ENCODE results near the gene RPTOR.

RPTOR gene

GRCh38 chr17:80925688-80926335 lies 381.2 kb downstream of the RPTOR start:
- no peak for DNase-seq (ENCODE audit: low read depth, low spot score)

- DNase-seq (ENCODE audit: low read depth, low spot score) = peak; percentile 54
Measured at GRCh38 chr17:80926591-80927250, 382.1 kb downstream of the RPTOR start.

GRCh38 chr17:80927791-80928216 lies 383.2 kb downstream of the RPTOR start:
- peak; percentile 83 for DNase-seq (ENCODE audit: low read depth, low spot score)

DNA sequence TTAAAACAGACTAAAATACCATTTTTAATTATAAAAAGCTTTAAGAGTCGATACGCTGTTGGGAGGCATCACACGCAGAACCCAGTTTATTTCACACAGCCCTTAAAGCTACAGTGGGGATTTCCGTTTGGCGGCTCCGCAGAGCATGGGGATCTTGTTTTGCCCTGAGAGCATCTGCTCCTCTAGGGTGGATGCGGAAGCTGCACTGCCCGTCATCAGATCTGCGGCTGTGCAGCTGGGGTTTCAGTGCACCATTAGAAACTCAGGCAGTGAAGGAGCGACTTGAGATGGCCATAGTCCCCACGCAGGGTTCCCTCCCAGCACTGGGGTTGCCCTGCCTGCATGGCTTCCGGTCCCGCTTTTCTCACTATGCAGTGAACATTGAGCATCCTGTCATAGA lies 384.8 kb downstream of the RPTOR start:
- DNase-seq (ENCODE audit: low read depth, low spot score) = no peak

GRCh38 chr17:80930335-80931279 lies 386.0 kb downstream of the RPTOR start:
- no peak for DNase-seq (ENCODE audit: low read depth, low spot score)

DNA sequence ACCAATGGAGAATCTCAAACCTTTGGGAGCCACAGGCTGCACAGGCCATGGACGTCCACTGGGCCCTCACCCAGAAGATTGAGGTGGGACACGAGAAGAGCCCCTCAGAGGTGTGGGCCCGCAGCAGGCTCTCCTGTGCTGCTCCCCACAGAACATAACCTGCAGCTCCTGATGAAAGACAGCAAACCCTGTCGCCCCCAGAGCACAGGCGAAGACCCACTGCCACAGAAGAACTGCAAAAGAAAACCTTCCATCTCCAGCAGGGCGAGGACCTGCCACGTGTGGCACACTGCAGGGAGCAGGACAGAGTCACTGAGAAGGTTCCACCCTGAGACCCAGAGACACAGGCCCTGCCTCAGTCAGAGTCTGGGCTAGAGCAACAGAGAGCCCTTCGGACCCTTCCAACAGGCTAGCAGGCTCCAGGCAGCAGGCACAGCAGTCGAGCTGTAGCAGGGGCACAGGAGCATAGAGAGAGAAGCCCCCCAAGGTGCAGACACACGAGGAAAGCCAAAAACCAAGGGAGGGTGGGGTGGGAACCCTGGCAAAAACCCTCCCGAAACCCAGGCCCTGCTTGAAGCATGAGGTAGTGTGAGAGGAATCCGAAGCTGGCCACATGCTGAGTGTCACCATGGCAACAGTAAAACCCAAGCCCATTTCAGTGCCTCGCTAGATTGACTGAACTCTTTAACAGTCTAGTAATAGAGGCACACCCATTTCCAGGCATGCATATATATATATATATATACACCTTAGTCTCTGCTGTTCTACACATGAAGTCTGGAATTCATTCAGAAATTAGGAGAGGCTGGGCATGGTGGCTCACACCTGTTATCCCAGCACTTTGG lies 387.0 kb downstream of the RPTOR start:
- peak; percentile 78 for DNase-seq (ENCODE audit: low read depth, low spot score)

DNA sequence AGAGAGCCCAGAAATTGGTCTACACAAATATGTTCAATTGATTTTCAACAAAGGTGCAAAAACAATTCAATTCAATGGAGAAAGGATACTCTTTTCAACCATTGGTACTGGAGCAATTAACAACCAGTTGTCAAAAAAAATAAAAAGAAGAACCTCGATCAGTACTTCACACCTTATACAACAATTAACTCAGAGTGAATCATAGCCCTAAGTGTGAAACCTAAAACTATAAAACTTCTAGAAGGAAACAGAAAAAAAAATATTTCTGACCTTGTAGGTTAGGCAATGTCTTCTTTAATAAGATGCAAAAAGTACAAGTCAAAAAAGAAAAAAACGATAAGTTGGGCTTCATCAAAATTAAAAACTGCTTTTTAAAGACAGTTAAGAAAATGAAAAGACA lies 390.9 kb downstream of the RPTOR start:
- DNase-seq (ENCODE audit: low read depth, low spot score) = no peak

GRCh38 chr17:80936218-80936617 lies 391.6 kb downstream of the RPTOR start:
- DNase-seq (ENCODE audit: low read depth, low spot score) = no peak

DNA sequence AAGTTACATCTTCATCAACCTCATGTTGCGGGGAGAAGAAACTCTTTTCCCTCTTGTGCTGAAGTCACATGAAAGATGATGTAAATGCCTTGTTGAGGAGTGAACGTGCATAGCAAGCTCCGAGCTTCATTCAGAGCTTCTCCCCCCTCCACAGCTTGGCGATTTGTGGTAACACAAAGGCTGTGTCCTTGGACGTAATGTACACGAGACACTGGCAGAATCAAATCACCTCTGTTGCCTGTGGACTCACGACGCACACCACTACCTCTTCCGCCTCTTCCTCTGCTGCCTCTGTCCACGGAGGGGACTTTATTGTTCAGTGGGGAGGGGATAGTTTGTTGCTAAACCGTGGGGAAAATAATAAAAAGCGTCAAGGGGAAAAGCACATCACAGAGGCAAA lies 392.1 kb downstream of the RPTOR start:
- no peak for DNase-seq (ENCODE audit: low read depth, low spot score)

- DNase-seq (ENCODE audit: low read depth, low spot score) = no peak
Measured at GRCh38 chr17:80937462-80938381, 393.1 kb downstream of the RPTOR start.

DNA sequence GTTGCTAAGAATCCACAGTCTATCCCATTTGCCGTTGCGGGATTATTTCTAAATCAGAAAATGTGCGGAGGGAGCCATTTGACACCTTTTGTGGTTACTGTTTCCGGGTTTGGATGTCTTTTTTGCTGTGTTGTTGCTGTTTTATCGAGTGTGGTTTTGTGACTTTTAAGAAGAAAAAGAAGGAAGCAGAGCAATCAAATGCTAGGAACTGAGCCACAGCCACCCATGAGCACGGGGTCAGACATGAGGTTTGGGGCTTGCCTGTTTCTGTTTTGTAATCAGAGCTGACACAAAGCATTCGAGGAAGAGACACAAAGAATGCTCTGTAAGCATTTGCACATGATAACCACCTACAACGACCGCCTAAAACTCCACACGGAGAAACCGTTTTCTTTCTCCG lies 393.9 kb downstream of the RPTOR start:
- no peak for DNase-seq (ENCODE audit: low read depth, low spot score)

DNA sequence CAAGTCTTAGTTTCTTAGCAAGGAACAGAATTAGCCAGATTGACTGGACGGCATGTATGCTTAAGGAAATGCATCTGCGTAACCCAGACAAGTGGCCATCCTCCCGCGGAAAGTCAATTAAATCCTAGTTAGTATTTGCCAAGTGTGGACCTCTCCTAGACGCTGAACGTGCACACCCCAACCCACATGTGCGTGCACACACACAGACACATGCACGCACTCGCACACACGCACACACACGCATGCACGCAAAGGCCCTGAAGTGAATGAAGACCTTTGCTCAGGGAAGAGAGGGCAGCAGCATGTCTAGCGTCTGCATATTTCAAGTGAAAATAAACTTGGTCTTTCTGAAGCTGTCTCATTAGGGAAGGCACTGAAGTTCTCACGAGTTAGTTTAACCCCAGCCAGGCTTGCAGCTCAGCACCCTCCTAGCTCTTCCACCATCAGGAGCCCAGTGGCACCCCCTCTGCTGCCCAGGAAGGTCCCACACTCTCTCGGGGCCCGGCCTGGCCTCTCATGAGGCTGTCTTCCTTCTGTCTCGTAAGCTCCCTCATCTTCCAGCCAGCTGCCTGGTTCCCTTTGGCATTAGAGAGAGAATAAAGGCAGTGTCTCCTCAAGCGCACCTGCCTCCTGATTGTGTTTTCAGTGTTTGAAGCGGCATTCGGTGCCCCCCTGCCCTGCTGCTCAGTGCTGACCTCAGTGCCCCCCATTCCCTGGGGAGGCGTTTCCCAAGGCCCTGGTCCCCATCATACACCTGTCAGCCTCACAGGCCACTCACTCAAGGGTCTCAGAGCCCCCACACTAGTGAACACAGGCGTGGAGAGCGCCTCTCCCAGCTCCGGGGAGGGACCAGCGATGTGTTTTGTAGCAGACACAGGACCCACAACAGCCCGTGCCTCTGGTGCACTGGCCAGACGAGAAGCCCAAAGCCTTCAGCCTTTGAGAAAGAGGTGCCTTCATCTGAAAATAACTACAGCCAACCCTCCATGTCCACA lies 394.8 kb downstream of the RPTOR start:
- DNase-seq (ENCODE audit: low read depth, low spot score) = no peak

GRCh38 chr17:80940171-80941123 lies 395.8 kb downstream of the RPTOR start:
- DNase-seq (ENCODE audit: low read depth, low spot score) = no peak

- no peak for DNase-seq (ENCODE audit: low read depth, low spot score)
Measured at GRCh38 chr17:80941171-80941570, 396.5 kb downstream of the RPTOR start.

DNA sequence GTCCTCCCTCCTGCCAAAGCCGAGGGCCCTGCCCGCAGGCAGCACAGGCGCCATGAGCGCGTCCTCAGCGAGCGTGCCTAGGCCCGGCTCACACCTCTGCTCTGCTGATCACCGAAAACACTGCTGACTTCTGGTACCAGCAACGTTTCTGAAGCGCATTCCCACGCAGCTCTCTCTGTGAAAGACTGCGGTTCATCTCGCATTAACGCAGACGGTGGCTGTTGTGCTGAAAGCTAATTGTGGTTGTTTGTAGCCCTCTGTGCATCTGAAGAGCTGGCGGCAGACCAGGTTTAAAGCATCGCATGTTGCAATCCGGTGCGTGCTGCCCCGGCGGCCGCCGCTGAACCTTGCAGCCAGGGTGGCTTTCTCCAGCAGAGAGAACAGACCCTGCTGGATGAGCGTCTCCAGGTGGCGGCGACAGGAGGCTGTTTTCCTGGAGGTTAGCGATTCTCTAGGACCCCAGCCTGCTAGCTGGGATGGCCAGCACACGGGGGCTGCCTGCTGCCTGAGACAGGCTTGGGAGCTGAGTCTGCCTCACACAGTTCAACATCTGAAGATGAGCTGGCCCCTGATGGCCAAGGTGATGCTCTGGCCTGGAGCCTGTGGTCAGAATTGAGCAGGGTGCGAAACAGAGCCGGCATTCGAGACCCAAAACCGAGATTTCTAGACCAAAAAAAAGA lies 397.2 kb downstream of the RPTOR start:
- DNase-seq (ENCODE audit: low read depth, low spot score) = no peak

DNA sequence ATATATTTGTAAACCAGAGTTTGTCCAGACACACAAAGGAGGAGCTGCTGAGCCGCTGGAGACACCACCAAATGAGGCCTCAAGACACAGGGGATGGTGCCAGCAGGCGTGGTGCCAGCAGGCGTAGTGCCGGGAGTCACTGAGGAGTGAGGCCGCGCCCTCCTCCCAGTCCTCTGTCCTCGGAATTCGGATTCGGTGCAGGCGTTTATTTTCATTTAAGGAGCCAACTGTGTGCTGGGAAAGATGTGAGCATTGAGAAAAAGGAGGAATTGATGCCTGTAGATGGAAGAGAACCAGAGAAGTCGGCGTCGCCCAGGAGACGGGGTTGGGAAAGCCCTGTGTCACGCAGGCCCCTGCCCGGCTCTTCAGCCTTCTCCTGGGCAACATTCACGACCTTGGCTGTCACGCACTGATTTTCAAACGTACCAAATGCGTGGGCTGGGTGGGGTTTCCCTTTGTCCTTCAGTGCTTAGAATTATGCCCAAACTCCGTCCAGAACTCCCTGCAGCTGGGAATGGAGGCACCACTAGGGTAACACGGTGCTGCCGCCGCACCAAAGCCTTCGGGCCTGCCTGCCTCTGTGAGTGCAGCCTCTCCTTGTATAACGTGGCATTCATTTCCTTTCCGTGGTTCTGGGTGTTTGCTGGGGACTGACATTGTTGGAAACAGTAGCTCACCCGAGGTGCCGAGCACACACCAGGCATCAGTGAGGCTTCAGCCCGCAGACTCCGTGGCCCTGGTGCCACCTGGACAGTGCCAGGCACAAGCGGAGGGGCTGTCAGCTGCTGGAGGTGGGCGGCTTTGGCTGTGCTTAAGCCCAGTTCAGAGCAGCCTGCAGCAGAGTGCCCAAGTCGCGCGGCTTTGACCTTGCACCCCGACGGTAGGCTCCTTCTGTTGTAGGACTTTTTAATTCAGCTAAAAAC lies 398.0 kb downstream of the RPTOR start:
- DNase-seq (ENCODE audit: low read depth, low spot score) = no peak
